IPS-20b (cell line): ENCODE measurements around the gene MSI2.

ENCODE experiments used
- H3K27ac ChIP-seq: one replicate; pipeline ENCODE4 v1.5.1; 2013; ENCODE audit warnings: low read length
- H3K27me3 ChIP-seq: 2 replicates; pipeline ENCODE4 v1.6.1; 2013; ENCODE audit warnings: mild to moderate bottlenecking, low read length, inconsistent platforms; ENCODE audit not compliant: insufficient read depth
- H3K36me3 ChIP-seq: 2 replicates; pipeline ENCODE4 v1.6.1; 2013; ENCODE audit warnings: low read depth, mild to moderate bottlenecking, inconsistent platforms, low read length, moderate library complexity; ENCODE audit not compliant: insufficient read depth
- H3K4me1 ChIP-seq: 2 replicates; pipeline ENCODE4 v1.6.1; 2013; ENCODE audit warnings: mild to moderate bottlenecking, control low read depth, inconsistent platforms, low read length, moderate library complexity; ENCODE audit not compliant: insufficient read depth
- H3K4me3 ChIP-seq: 2 replicates; pipeline ENCODE4 v1.5.1; 2013; ENCODE audit warnings: mild to moderate bottlenecking, low read length, inconsistent platforms
- H3K9ac ChIP-seq: 2 replicates; pipeline ENCODE4 v1.6.1; 2013; ENCODE audit warnings: low read depth, mild to moderate bottlenecking, inconsistent platforms, low read length, moderate library complexity
- H3K9me3 ChIP-seq: 2 replicates; pipeline ENCODE4 v1.6.1; 2013; ENCODE audit warnings: mild to moderate bottlenecking, low read depth, low read length, inconsistent platforms; ENCODE audit not compliant: insufficient read depth

Gene MSI2

GRCh38 chr17:57285701-57286100 lies 29.4 kb downstream of the MSI2 start:
- Histone ChIP-seq H3K4me1 (peaks cover 38% of the 10 kb centered on the region; the same call in 1 of the 2 replicates), H3K9ac (peak overlapping the region; percentile 25; the same call in 1 of the 2 replicates)

GRCh38 chr17:57286399-57287105 lies 30.2 kb downstream of the MSI2 start:
- Histone ChIP-seq H3K4me3 (no peak overlapping the region), H3K9ac (peak overlapping the region; percentile 11; the same call in 1 of the 2 replicates), H3K27ac (no peak overlapping the region), H3K36me3 (peaks cover 17% of the 10 kb centered on the region; the same call in 1 of the 2 replicates), H3K27me3 (no peaks in the 10 kb centered on the region), H3K4me1 (peaks cover 38% of the 10 kb centered on the region; the same call in 1 of the 2 replicates), H3K9me3 (no peaks in the 10 kb centered on the region)

More at GRCh38 chr17:57285701-57286100, 29.4 kb downstream of the MSI2 start:
- Histone ChIP-seq H3K27me3 (no peaks in the 10 kb centered on the region), H3K9me3 (no peaks in the 10 kb centered on the region), H3K4me3 (peak overlapping the region; percentile 38; the same call in 1 of the 2 replicates), H3K27ac (no peak overlapping the region), H3K36me3 (peaks cover 11% of the 10 kb centered on the region; the same call in 1 of the 2 replicates)

- Histone ChIP-seq H3K9ac (no peak overlapping the region), H3K9me3 (no peaks in the 10 kb centered on the region), H3K4me3 (no peak overlapping the region), H3K27me3 (no peaks in the 10 kb centered on the region), H3K4me1 (peaks cover 33% of the 10 kb centered on the region; the same call in 1 of the 2 replicates), H3K27ac (no peak overlapping the region), H3K36me3 (peaks cover 20% of the 10 kb centered on the region; the same call in 1 of the 2 replicates)
Observed at GRCh38 chr17:57288040-57288772, 31.9 kb downstream of the MSI2 start.

- no peak overlapping the region for H3K4me3 ChIP-seq
Observed at GRCh38 chr17:57288773-57289121, 32.4 kb downstream of the MSI2 start.

GRCh38 chr17:57289130-57289529 lies 32.8 kb downstream of the MSI2 start:
- H3K9ac ChIP-seq, result no peak overlapping the region
- no peaks in the 10 kb centered on the region for H3K27me3 ChIP-seq
- H3K9me3 ChIP-seq, result no peaks in the 10 kb centered on the region
- H3K27ac ChIP-seq, result no peak overlapping the region
- peaks cover 26% of the 10 kb centered on the region; the same call in 1 of the 2 replicates for H3K36me3 ChIP-seq
- peaks cover 33% of the 10 kb centered on the region; the same call in 1 of the 2 replicates for H3K4me1 ChIP-seq
- H3K4me3 ChIP-seq, result no peak overlapping the region

More at GRCh38 chr17:57288773-57289121, 32.4 kb downstream of the MSI2 start:
- Histone ChIP-seq H3K4me1 (peaks cover 32% of the 10 kb centered on the region; the same call in 1 of the 2 replicates), H3K27ac (no peak overlapping the region), H3K9me3 (no peaks in the 10 kb centered on the region), H3K9ac (no peak overlapping the region), H3K36me3 (peaks cover 22% of the 10 kb centered on the region; the same call in 1 of the 2 replicates), H3K27me3 (no peaks in the 10 kb centered on the region)

GRCh38 chr17:57289613-57290012 lies 33.3 kb downstream of the MSI2 start:
- Histone ChIP-seq H3K4me3 (no peak overlapping the region), H3K9me3 (no peaks in the 10 kb centered on the region), H3K27ac (no peak overlapping the region), H3K36me3 (peaks cover 28% of the 10 kb centered on the region; the same call in 1 of the 2 replicates), H3K4me1 (peaks cover 35% of the 10 kb centered on the region; the same call in 1 of the 2 replicates), H3K27me3 (no peaks in the 10 kb centered on the region), H3K9ac (no peak overlapping the region)

- H3K36me3 ChIP-seq, result peaks cover 28% of the 10 kb centered on the region; the same call in 1 of the 2 replicates
- no peak overlapping the region for H3K9ac ChIP-seq
- no peak overlapping the region for H3K27ac ChIP-seq
- peaks cover 33% of the 10 kb centered on the region for H3K4me1 ChIP-seq
- H3K9me3 ChIP-seq, result no peaks in the 10 kb centered on the region
- no peak overlapping the region for H3K4me3 ChIP-seq
- no peaks in the 10 kb centered on the region for H3K27me3 ChIP-seq
Observed at GRCh38 chr17:57290981-57291380, 34.7 kb downstream of the MSI2 start.

- H3K9ac ChIP-seq, result no peak overlapping the region
- H3K27ac ChIP-seq, result no peak overlapping the region
Observed at GRCh38 chr17:57292091-57292490, 35.8 kb downstream of the MSI2 start.

GRCh38 chr17:57293077-57293476 lies 36.8 kb downstream of the MSI2 start:
- no peak overlapping the region for H3K9ac ChIP-seq
- H3K27me3 ChIP-seq, result no peaks in the 10 kb centered on the region
- H3K4me1 ChIP-seq, result peaks cover 25% of the 10 kb centered on the region
- peaks cover 39% of the 10 kb centered on the region for H3K36me3 ChIP-seq
- no peak overlapping the region for H3K4me3 ChIP-seq
- H3K9me3 ChIP-seq, result peaks cover 7% of the 10 kb centered on the region
- no peak overlapping the region for H3K27ac ChIP-seq

More at GRCh38 chr17:57292091-57292490, 35.8 kb downstream of the MSI2 start:
- H3K27me3 ChIP-seq, result no peaks in the 10 kb centered on the region
- peaks cover 25% of the 10 kb centered on the region for H3K4me1 ChIP-seq
- H3K4me3 ChIP-seq, result no peak overlapping the region
- no peaks in the 10 kb centered on the region for H3K9me3 ChIP-seq
- peaks cover 29% of the 10 kb centered on the region; the same call in 1 of the 2 replicates for H3K36me3 ChIP-seq

GRCh38 chr17:57294101-57294500 lies 37.8 kb downstream of the MSI2 start:
- Histone ChIP-seq H3K9ac (no peak overlapping the region), H3K36me3 (peaks cover 49% of the 10 kb centered on the region), H3K27me3 (no peaks in the 10 kb centered on the region), H3K4me1 (peaks cover 24% of the 10 kb centered on the region), H3K9me3 (peaks cover 12% of the 10 kb centered on the region), H3K4me3 (no peak overlapping the region), H3K27ac (no peak overlapping the region)

- Histone ChIP-seq H3K27ac (no peak overlapping the region), H3K27me3 (no peaks in the 10 kb centered on the region), H3K4me1 (peaks cover 23% of the 10 kb centered on the region), H3K4me3 (no peak overlapping the region), H3K9me3 (peaks cover 12% of the 10 kb centered on the region), H3K36me3 (peaks cover 45% of the 10 kb centered on the region), H3K9ac (no peak overlapping the region)
Observed at GRCh38 chr17:57294629-57295501, 38.5 kb downstream of the MSI2 start.
